HepG2 (cell line): ENCODE data around the gene ZKSCAN3. TPM values are rescaled to one million over a fixed set of nuclear protein-coding genes. Genes with fewer than 3 reads are reported as not detected.

Source experiments
- ATF7-NPFF ChIP-seq: sonication (generic); formaldehyde crosslinking; IDR thresholded peaks from 2 replicates; pipeline ENCODE4 v1.8.1; 2023; ENCODE audit warnings: mild to moderate bottlenecking, low read depth, missing genetic modification reagents, moderate library complexity
- CENPT ChIP-seq: sonication (generic); formaldehyde crosslinking; IDR thresholded peaks from 2 replicates; pipeline ENCODE4 v1.8.0; 2022; ENCODE audit warnings: low read depth, mild to moderate bottlenecking, moderate library complexity, missing genetic modification reagents
- CHCHD3 ChIP-seq: sonication (generic); formaldehyde crosslinking; IDR thresholded peaks from 2 replicates; pipeline ENCODE4 v1.8.0; 2022; ENCODE audit warnings: mild to moderate bottlenecking, missing genetic modification reagents, moderate library complexity
- HDAC2 ChIP-seq: sonication (generic); formaldehyde crosslinking; IDR thresholded peaks from 2 replicates; pipeline ENCODE4 v1.4.0; 2020; ENCODE audit warnings: missing genetic modification reagents
- HOXA5 ChIP-seq: sonication (generic); formaldehyde crosslinking; IDR thresholded peaks from 2 replicates; pipeline ENCODE4 v1.4.0; 2020; ENCODE audit warnings: missing genetic modification reagents
- KDM4B ChIP-seq: sonication (generic); formaldehyde crosslinking; IDR thresholded peaks from 2 replicates; pipeline ENCODE4 v1.4.0; 2020; ENCODE audit warnings: missing genetic modification reagents
- KMT2B ChIP-seq: IDR thresholded peaks from 2 replicates; pipeline ENCODE4 v1.6.1; 2016; ENCODE audit warnings: missing genetic modification reagents, missing compliant biosample characterization
- NFKB2 ChIP-seq: sonication (generic); formaldehyde crosslinking; IDR thresholded peaks from 2 replicates; pipeline ENCODE4 v1.4.0; 2020; ENCODE audit warnings: missing genetic modification reagents, borderline replicate concordance
- STAG1 ChIP-seq: sonication (generic); formaldehyde crosslinking; IDR thresholded peaks from 2 replicates; pipeline ENCODE4 v1.4.0; 2020; ENCODE audit warnings: missing genetic modification reagents
- ZNF235 ChIP-seq: sonication (generic); formaldehyde crosslinking; IDR thresholded peaks from 2 replicates; pipeline ENCODE4 v1.8.1; 2023; ENCODE audit warnings: mild to moderate bottlenecking, missing genetic modification reagents, borderline replicate concordance
- ZNF274 ChIP-seq: sonication (generic); formaldehyde crosslinking; IDR thresholded peaks from 2 replicates; pipeline ENCODE4 v1.5.1; 2020; ENCODE audit warnings: mild to moderate bottlenecking, missing genetic modification reagents
- ZNF749 ChIP-seq: sonication (generic); formaldehyde crosslinking; IDR thresholded peaks from 2 replicates; pipeline ENCODE4 v1.8.0; 2022; ENCODE audit warnings: mild to moderate bottlenecking, missing genetic modification reagents, moderate library complexity, borderline replicate concordance
- ZNF772 ChIP-seq: sonication (generic); formaldehyde crosslinking; IDR thresholded peaks from 2 replicates; pipeline ENCODE4 v1.5.0; 2020; ENCODE audit warnings: mild to moderate bottlenecking, missing genetic modification reagents
- ZNF883 ChIP-seq: sonication (generic); formaldehyde crosslinking; IDR thresholded peaks from 2 replicates; pipeline ENCODE4 v1.5.1; 2020; ENCODE audit warnings: mild to moderate bottlenecking, missing genetic modification reagents; ENCODE audit errors: not compliant biosample characterization
- ZSCAN21 ChIP-seq: sonication (generic); formaldehyde crosslinking; IDR thresholded peaks from 2 replicates; pipeline ENCODE4 v1.8.0; 2022; ENCODE audit warnings: mild to moderate bottlenecking, missing genetic modification reagents, moderate library complexity, borderline replicate concordance
- polyA plus RNA-seq, 8 experiments: library from polyadenylated mRNA; depleted of rRNA in 3 of 8; stranded (reverse) in 7 of 8; unstranded in 1 of 8; fragments of >200 nt; fragmentation: Illumina TruSeq in 4 of 8; extraction: Trizol in 4 of 8; gene quantifications; 2 replicates each; pipeline versions ENCODE4 v1.2.1 to v1.2.3, GENCODE V29; 2011 to 2016; ENCODE audit warnings: low read depth in 4 of 8, missing spikeins in 1 of 8, mixed read lengths in 1 of 8; ENCODE audit not compliant: insufficient read depth in 1 of 8
- total RNA-seq, 5 experiments: library from RNA; depleted of rRNA; stranded (reverse); fragments of >200 nt; fragmentation: Illumina TruSeq; extraction: Trizol; gene quantifications; 2 replicates each; pipeline ENCODE4 v1.2.3, GENCODE V29; 2016; ENCODE audit warnings: low read depth in 1 of 5
- TF ChIP-seq, protein P1 (sequence below): sonication (generic); formaldehyde crosslinking; conservative IDR thresholded peaks from 2 replicates; pipeline ENCODE4 v1.8.0; 2022; ENCODE audit warnings: mild to moderate bottlenecking, moderate library complexity, missing genetic modification reagents
- TF ChIP-seq, protein P2 (sequence below): conservative IDR thresholded peaks from 2 replicates; pipeline ENCODE4 v1.6.1; 2018; ENCODE audit warnings: missing genetic modification reagents
- TF ChIP-seq, protein P3 (sequence below): sonication (generic); formaldehyde crosslinking; IDR thresholded peaks from 2 replicates; pipeline ENCODE4 v1.4.0; 2020; ENCODE audit warnings: missing genetic modification reagents, mild to moderate bottlenecking, borderline replicate concordance
- TF ChIP-seq, protein P4 (sequence below): IDR thresholded peaks from 2 replicates; pipeline ENCODE4 v1.6.1; 2018; ENCODE audit warnings: missing genetic modification reagents, mild to moderate bottlenecking, missing compliant biosample characterization

Gene ZKSCAN3
- total and polyA plus RNA-seq, 2 of the 13 experiments (the other 11 are each of a cell fraction or from before 2014, with no cell fraction given): 3.3 to 7.4 TPM

DNA sequence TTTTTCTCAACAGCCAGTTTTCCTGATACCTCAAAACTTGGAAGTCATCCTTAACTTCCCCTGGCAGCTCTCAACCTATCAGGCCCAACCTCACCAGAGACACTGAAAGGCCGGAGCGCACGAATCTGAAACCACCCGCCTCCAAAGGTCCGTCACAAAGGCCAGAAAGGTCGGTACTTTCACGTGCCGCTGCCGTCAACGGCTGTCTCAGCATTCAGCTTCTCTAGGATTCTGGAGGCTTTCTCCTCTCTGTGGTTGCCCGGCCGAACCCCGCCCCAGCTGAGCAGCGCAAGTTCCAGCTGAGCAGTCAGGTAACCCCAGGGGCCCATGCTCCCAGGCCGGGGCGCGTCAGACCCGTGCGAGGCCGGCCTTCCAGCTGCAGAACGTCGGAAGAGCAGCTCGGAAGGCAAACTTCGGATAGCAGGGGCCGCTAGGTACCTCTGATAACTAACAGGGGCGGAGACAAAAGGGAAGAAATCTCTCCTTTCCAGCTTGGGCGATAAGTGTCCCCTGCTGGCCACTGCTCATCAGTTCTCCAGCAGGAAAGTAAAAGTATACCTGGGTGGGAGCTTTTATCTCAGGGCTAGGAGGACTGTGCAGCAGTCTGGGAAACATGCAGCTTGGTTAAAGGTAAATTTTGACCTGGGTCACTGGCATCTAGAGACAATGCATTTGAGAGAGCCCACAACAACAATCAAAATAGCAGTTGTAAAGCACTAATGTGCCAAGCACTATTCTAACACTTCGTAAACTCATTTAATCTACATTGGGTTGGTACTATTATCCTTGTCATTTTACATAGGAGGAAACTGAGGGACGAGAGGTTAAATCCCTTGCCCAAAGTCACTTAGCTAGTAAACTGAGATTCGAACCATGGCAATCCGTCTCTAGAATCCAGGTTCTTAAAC is 33.7 kb downstream of the ZKSCAN3 start (continued):
- TF ChIP-seq, protein P1, sequence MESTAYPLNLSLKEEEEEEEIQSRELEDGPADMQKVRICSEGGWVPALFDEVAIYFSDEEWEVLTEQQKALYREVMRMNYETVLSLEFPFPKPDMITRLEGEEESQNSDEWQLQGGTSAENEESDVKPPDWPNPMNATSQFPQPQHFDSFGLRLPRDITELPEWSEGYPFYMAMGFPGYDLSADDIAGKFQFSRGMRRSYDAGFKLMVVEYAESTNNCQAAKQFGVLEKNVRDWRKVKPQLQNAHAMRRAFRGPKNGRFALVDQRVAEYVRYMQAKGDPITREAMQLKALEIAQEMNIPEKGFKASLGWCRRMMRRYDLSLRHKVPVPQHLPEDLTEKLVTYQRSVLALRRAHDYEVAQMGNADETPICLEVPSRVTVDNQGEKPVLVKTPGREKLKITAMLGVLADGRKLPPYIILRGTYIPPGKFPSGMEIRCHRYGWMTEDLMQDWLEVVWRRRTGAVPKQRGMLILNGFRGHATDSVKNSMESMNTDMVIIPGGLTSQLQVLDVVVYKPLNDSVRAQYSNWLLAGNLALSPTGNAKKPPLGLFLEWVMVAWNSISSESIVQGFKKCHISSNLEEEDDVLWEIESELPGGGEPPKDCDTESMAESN (CRISPR knock-in tag): peak; percentile 84; the same call in 1 of the 2 replicates
- TF ChIP-seq ZNF749 (peak; percentile 94; the same call in 1 of the 2 replicates), NFKB2 (CRISPR knock-in tag) (peak; percentile 61; the same call in 1 of the 2 replicates), HOXA5 (CRISPR knock-in tag) (peak; percentile 52; the same call in 1 of the 2 replicates), STAG1 (peak; percentile 71), ZNF883 (CRISPR knock-in tag) (peak; percentile 95), CHCHD3 (CRISPR knock-in tag) (no peak), ZNF274 (CRISPR knock-in tag) (peak; percentile 71; the same call in 1 of the 2 replicates), HDAC2 (CRISPR knock-in tag) (peak; percentile 98), CENPT (CRISPR knock-in tag) (peak; percentile 94), ATF7-NPFF (peak; percentile 67; the same call in 1 of the 2 replicates), ZNF235 (CRISPR knock-in tag) (no peak), KMT2B (peak; percentile 98), ZNF772 (peak; percentile 89), ZSCAN21 (CRISPR knock-in tag) (peak; percentile 97; the same call in 1 of the 2 replicates), KDM4B (peak; percentile 23; the same call in 1 of the 2 replicates)
- TF ChIP-seq, protein P2, sequence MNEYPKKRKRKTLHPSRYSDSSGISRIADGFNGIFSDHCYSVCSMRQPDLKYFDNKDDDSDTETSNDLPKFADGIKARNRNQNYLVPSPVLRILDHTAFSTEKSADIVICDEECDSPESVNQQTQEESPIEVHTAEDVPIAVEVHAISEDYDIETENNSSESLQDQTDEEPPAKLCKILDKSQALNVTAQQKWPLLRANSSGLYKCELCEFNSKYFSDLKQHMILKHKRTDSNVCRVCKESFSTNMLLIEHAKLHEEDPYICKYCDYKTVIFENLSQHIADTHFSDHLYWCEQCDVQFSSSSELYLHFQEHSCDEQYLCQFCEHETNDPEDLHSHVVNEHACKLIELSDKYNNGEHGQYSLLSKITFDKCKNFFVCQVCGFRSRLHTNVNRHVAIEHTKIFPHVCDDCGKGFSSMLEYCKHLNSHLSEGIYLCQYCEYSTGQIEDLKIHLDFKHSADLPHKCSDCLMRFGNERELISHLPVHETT: no peak
- TF ChIP-seq, protein P3, sequence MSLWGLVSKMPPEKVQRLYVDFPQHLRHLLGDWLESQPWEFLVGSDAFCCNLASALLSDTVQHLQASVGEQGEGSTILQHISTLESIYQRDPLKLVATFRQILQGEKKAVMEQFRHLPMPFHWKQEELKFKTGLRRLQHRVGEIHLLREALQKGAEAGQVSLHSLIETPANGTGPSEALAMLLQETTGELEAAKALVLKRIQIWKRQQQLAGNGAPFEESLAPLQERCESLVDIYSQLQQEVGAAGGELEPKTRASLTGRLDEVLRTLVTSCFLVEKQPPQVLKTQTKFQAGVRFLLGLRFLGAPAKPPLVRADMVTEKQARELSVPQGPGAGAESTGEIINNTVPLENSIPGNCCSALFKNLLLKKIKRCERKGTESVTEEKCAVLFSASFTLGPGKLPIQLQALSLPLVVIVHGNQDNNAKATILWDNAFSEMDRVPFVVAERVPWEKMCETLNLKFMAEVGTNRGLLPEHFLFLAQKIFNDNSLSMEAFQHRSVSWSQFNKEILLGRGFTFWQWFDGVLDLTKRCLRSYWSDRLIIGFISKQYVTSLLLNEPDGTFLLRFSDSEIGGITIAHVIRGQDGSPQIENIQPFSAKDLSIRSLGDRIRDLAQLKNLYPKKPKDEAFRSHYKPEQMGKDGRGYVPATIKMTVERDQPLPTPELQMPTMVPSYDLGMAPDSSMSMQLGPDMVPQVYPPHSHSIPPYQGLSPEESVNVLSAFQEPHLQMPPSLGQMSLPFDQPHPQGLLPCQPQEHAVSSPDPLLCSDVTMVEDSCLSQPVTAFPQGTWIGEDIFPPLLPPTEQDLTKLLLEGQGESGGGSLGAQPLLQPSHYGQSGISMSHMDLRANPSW: peak; percentile 96; the same call in 1 of the 2 replicates
- TF ChIP-seq, protein P4, sequence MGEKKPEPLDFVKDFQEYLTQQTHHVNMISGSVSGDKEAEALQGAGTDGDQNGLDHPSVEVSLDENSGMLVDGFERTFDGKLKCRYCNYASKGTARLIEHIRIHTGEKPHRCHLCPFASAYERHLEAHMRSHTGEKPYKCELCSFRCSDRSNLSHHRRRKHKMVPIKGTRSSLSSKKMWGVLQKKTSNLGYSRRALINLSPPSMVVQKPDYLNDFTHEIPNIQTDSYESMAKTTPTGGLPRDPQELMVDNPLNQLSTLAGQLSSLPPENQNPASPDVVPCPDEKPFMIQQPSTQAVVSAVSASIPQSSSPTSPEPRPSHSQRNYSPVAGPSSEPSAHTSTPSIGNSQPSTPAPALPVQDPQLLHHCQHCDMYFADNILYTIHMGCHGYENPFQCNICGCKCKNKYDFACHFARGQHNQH: peak; percentile 95
